B cell (primary cell): ENCODE measurements around the gene IL11. TPM values are rescaled to one million over a fixed set of nuclear protein-coding genes. Genes with fewer than 3 reads are reported as not detected.

Source experiments
- ATAC-seq: fragments of 200-7000 bp; cut with Tn5 transposase; one replicate; pipeline ENCODE4 v1.10.0; 2021; ENCODE audit warnings: low read depth, mild to moderate bottlenecking, moderate number of reproducible peaks, moderate library complexity
- CTCF ChIA-PET: fragments of 350-600 bp; sonication (Branson Sonifier 250); formaldehyde crosslinking; loops from one replicate; lab custom pipeline; 2021; ENCODE audit warnings: antibody characterized with exemption, inconsistent platforms; lab: Charles Lee
- POLR2A ChIA-PET: fragments of 350-600 bp; sonication (Branson Sonifier 250); formaldehyde crosslinking; loops from one replicate; lab custom pipeline; 2021; ENCODE audit warnings: antibody characterized with exemption; lab: Charles Lee
- DNase-seq: peaks from one replicate; pipeline ENCODE4 v3.0.0; 2013
- H2AFZ ChIP-seq: 2 replicates; pipeline ENCODE4 v1.6.1; 2012; ENCODE audit warnings: mild to moderate bottlenecking, low read depth, low read length; ENCODE audit not compliant: insufficient read depth, poor library complexity, severe bottlenecking
- H3K27ac ChIP-seq, 2 donors: 1 replicate in 1 of 2; 2 replicates in 1 of 2; pipeline ENCODE4 v1.5.1; 2012 to 2013; ENCODE audit warnings: low read length in 2 of 2, mild to moderate bottlenecking in 2 of 2, moderate library complexity in 1 of 2
- H3K27me3 ChIP-seq, 4 experiments: fragments of 200-600 bp in 1 of 4; sonication (generic) in 1 of 4; replicated peaks in 1 of 4; 1 replicate in 2 of 4; 2 replicates in 2 of 4; pipeline versions ENCODE4 v1.6.1 to v1.7.0; 2013 to 2016; ENCODE audit warnings: low read length in 3 of 4, mild to moderate bottlenecking in 2 of 4, mixed read lengths in 1 of 4, moderate library complexity in 1 of 4; ENCODE audit not compliant: insufficient read depth in 4 of 4, control insufficient read depth in 3 of 4; ENCODE audit errors: control extremely low read depth in 1 of 4
- H3K36me3 ChIP-seq, 2 experiments: replicated peaks in 1 of 2; 1 replicate in 1 of 2; 2 replicates in 1 of 2; pipeline versions ENCODE4 v1.6.1 to v1.7.1; 2013; ENCODE audit warnings: low read length in 1 of 2; ENCODE audit not compliant: insufficient read depth in 2 of 2, control insufficient read depth in 1 of 2; ENCODE audit errors: control extremely low read depth in 1 of 2, extremely low read depth in 1 of 2
- H3K4me1 ChIP-seq, 2 donors: fragments of 200-600 bp in 1 of 2; sonication (generic) in 1 of 2; 1 replicate in 1 of 2; 2 replicates in 1 of 2; pipeline versions ENCODE4 v1.5.1 to v1.6.1; 2013 to 2017; ENCODE audit warnings: low read length in 2 of 2; ENCODE audit not compliant: control insufficient read depth in 2 of 2, insufficient read depth in 2 of 2
- H3K4me2 ChIP-seq: replicated peaks from 2 replicates; pipeline ENCODE3; 2012; ENCODE audit warnings: mild to moderate bottlenecking, low read depth, low read length; ENCODE audit not compliant: poor library complexity, severe bottlenecking
- H3K4me3 ChIP-seq, 5 experiments: fragments of 200-600 bp in 1 of 5; sonication (generic) in 1 of 5; 1 replicate in 3 of 5; 2 replicates in 2 of 5; pipeline versions ENCODE4 v1.5.1 to v1.7.0; 2011 to 2016; ENCODE audit warnings: low read length in 4 of 5, mild to moderate bottlenecking in 4 of 5, low read depth in 2 of 5, control low read depth in 1 of 5, moderate library complexity in 1 of 5; ENCODE audit not compliant: insufficient read depth in 1 of 5; ENCODE audit errors: control extremely low read depth in 1 of 5, extremely low read depth in 1 of 5
- H3K79me2 ChIP-seq: fragments of 200-600 bp; sonication (generic); one replicate; pipeline ENCODE4 v1.6.0; 2016; ENCODE audit warnings: low read length; ENCODE audit not compliant: control insufficient read depth, insufficient read depth
- H3K9ac ChIP-seq: fragments of 200-600 bp; sonication (generic); 2 replicates; pipeline ENCODE4 v1.6.1; 2017; ENCODE audit warnings: mild to moderate bottlenecking, low read length, moderate library complexity
- H3K9me3 ChIP-seq, 3 donors: one replicate each; pipeline versions ENCODE4 v1.6.1 to v1.7.1; 2013; ENCODE audit warnings: low read length in 2 of 3; ENCODE audit not compliant: control insufficient read depth in 2 of 3, insufficient read depth in 1 of 3; ENCODE audit errors: control extremely low read depth in 1 of 3
- H4K20me1 ChIP-seq: 2 replicates; pipeline ENCODE4 v1.6.0; 2012; ENCODE audit warnings: mild to moderate bottlenecking, low read length; ENCODE audit not compliant: insufficient read depth, control insufficient read depth, poor library complexity, severe bottlenecking
- H3K27ac Mint-ChIP-seq: one replicate; pipeline ENCODE4 v1.8.0; 2021; ENCODE audit warnings: mixed read lengths
- H3K27me3 Mint-ChIP-seq: one replicate; pipeline ENCODE4 v1.8.0; 2021; ENCODE audit warnings: mixed read lengths
- H3K4me1 Mint-ChIP-seq: one replicate; pipeline ENCODE4 v1.8.0; 2021; ENCODE audit warnings: mixed read lengths
- H3K4me3 Mint-ChIP-seq: one replicate; pipeline ENCODE4 v1.8.0; 2021; ENCODE audit warnings: mixed read lengths
- H3K9me3 Mint-ChIP-seq: one replicate; pipeline ENCODE4 v1.8.0; 2022; ENCODE audit warnings: mixed read lengths; ENCODE audit not compliant: insufficient read depth
- CTCF ChIP-seq: fragments of 200-600 bp; IDR thresholded peaks from one replicate; pipeline ENCODE4 v1.8.0; 2022; ENCODE audit warnings: antibody characterized with exemption, mild to moderate bottlenecking
- EZH2 ChIP-seq: IDR thresholded peaks from 2 replicates; pipeline ENCODE4 v1.6.1; 2012; ENCODE audit warnings: borderline replicate concordance, low read depth, mild to moderate bottlenecking, moderate library complexity, low read length; ENCODE audit not compliant: insufficient read depth, poor library complexity, severe bottlenecking
- WGBS: methylation state at CpG from one replicate; pipeline ENCODE4 v1.1.5; 2013; ENCODE audit warnings: missing lambda C conversion rate; ENCODE audit not compliant: insufficient coverage; 5-methylcytosine and 5-hydroxymethylcytosine counted together
- intact Hi-C: fragments of 100-400 bp; cut with micrococcal nuclease; formaldehyde crosslinking; loops from one replicate; pipeline ENCODE4 v1.10.0; 2022
- polyA plus RNA-seq: library from polyadenylated mRNA; depleted of rRNA; stranded (reverse); fragments of >200 nt; gene quantifications from 2 replicates; pipeline ENCODE4 v1.2.3, GENCODE V29; 2012
- total RNA-seq, 2 donors: library from RNA; stranded (reverse); fragments of 120-200 nt in 1 of 2; gene quantifications; 1 replicate in 1 of 2; 2 replicates in 1 of 2; pipeline versions ENCODE4 v1.2.3 to v1.2.4, GENCODE V29; 2013 to 2022

IL11 gene
- total and polyA plus RNA-seq, 2 donors (not counting 1 experiment from before 2014, with no cell fraction given): not detected

GRCh38 chr19:55355213-55355821 lies 14.9 kb downstream of the IL11 start:
- no peak overlapping the region for H3K4me2 ChIP-seq
- no peaks in the 10 kb centered on the region for H4K20me1 ChIP-seq
- H3K4me3 Mint-ChIP-seq: peak overlapping the region; percentile 49
- TF ChIP-seq EZH2 (no peak), CTCF (no peak)
- DNase-seq (no peak), ATAC-seq (no peak)
- CTCF ChIA-PET: interaction anchor here (0.8 kb wide), 1 partner anchor 67 kb away, joined by 3 read pairs; no protein-coding TSS in a partner anchor
- H3K4me3 ChIP-seq: no peak overlapping the region
- H3K27me3 ChIP-seq: peaks cover 0 to 60% (median 24%) of the 10 kb centered on the region in 4 experiments
- H3K4me1 ChIP-seq: peaks cover 23 to 29% of the 10 kb centered on the region in 2 donors
- no peaks in the 10 kb centered on the region for H3K79me2 ChIP-seq
- no peaks in the 10 kb centered on the region for H3K9me3 Mint-ChIP-seq
- no peaks in the 10 kb centered on the region for H3K36me3 ChIP-seq
- H3K27ac ChIP-seq: no peak overlapping the region
- H3K4me1 Mint-ChIP-seq: peaks cover 23% of the 10 kb centered on the region
- H3K9ac ChIP-seq: no peak overlapping the region
- WGBS: 36% methylated on average over 10 of the region's 13 CpGs
- H3K27me3 Mint-ChIP-seq: peaks cover 44% of the 10 kb centered on the region
- peaks cover 0 to 18% (median 0%) of the 10 kb centered on the region in 3 donors for H3K9me3 ChIP-seq
- H2AFZ ChIP-seq: no peak overlapping the region
- intact Hi-C loops: no loop called here
- POLR2A ChIA-PET: no interaction called here
- H3K27ac Mint-ChIP-seq: no peak overlapping the region

- DNase-seq: no peak
- Histone ChIP-seq H3K9me3 (peaks cover 0 to 18% (median 0%) of the 10 kb centered on the region in 3 donors), H3K27ac (no peak within 1 kb of the TSS), H3K4me3 (peak within 1 kb of the TSS; percentile 27 to 51 (median 33)), H3K27me3 (peaks cover 0 to 60% (median 24%) of the 10 kb centered on the region in 4 experiments), H3K9ac (peak within 1 kb of the TSS; percentile 45), H3K36me3 (no peaks in the 10 kb centered on the region), H3K4me1 (peaks cover 23 to 29% of the 10 kb centered on the region in 2 donors), H3K79me2 (no peaks in the 10 kb centered on the region), H2AFZ (peak within 1 kb of the TSS; percentile 73), H4K20me1 (no peaks in the 10 kb centered on the region), H3K4me2 (peak within 1 kb of the TSS; percentile 79)
- peak within 1 kb of the TSS; percentile 82 for H3K4me3 Mint-ChIP-seq
- POLR2A ChIA-PET: no interaction called here
- WGBS: 4% methylated on average over 20 of the region's 43 CpGs
- no peak for ATAC-seq
- peaks cover 44% of the 10 kb centered on the region for H3K27me3 Mint-ChIP-seq
- peaks cover 23% of the 10 kb centered on the region for H3K4me1 Mint-ChIP-seq
- H3K9me3 Mint-ChIP-seq: no peaks in the 10 kb centered on the region
- CTCF ChIA-PET: no interaction called here
- intact Hi-C loops: loop anchor here (1.0 kb wide), 1 partner anchor 15 kb away; the partner anchor contains the start of gene KMT5C
- H3K27ac Mint-ChIP-seq: no peak within 1 kb of the TSS
- no peak for TF ChIP-seq CTCF
- no peak for TF ChIP-seq EZH2
Observed at GRCh38 chr19:55354698-55355212, 15.5 kb downstream of the IL11 start, which contains the start of gene COX6B2. Gene COX6B2, minus strand, starts transcription at chr19:55354719. Its CDS starts 198 bp downstream, at chr19:55354521.
